GM12872 (cell line): Measurements from ENCODE around the gene RALGPS1.

Source experiments
- CTCF ChIP-seq: IDR thresholded peaks from 3 replicates; pipeline ENCODE4 v1.5.1; 2011; ENCODE audit warnings: low read depth, mild to moderate bottlenecking, low read length, moderate library complexity; ENCODE audit not compliant: insufficient read depth

The RALGPS1 gene

GRCh38 chr9:127165116-127165515 is 250.5 kb downstream of the RALGPS1 start:
- no peak for TF ChIP-seq CTCF

- no peak for TF ChIP-seq CTCF
Observed at GRCh38 chr9:127166111-127166510, 251.5 kb downstream of the RALGPS1 start.

- TF ChIP-seq CTCF, result no peak
Observed at GRCh38 chr9:127166651-127167524, 252.3 kb downstream of the RALGPS1 start.

GRCh38 chr9:127167560-127168326 is 253.2 kb downstream of the RALGPS1 start:
- no peak for TF ChIP-seq CTCF

GRCh38 chr9:127168756-127169574 is 254.4 kb downstream of the RALGPS1 start:
- TF ChIP-seq CTCF, result no peak

- TF ChIP-seq CTCF, result no peak
Observed at GRCh38 chr9:127169575-127169883, 254.9 kb downstream of the RALGPS1 start.

GRCh38 chr9:127170103-127170502 is 255.5 kb downstream of the RALGPS1 start:
- no peak for TF ChIP-seq CTCF
